SK-N-MC (cell line): ENCODE results near the gene ITGA1.

ENCODE experiments used
- EZH2 ChIP-seq: fragments of 200-600 bp; sonication (generic); IDR thresholded peaks from one replicate; pipeline ENCODE4 v1.6.1; 2017; ENCODE audit warnings: antibody characterized with exemption
- POLR2AphosphoS5 ChIP-seq: IDR thresholded peaks from 2 replicates; pipeline ENCODE4 v1.6.1; 2012; ENCODE audit warnings: mild to moderate bottlenecking, low read depth, low read length, borderline replicate concordance

DNA sequence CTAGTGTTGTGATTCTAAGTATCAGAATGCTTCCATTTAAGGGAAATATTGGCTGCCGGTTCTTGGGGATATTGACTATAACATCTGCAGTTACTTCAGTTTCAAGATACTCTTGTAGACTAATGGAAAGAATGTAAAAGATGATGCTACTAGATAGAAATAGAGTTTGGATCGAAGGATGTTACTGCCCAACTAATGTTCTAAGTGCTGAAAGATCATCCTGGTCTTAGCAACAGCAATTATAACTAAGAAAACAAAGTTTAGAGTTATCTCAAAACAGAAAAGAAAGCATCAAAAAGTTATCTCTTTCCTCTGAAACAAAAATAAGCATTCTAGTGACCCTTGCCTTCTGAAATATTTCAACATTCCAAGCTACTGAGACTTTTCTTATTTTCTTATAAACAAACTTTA is 49.9 kb downstream of the ITGA1 start:
- TF ChIP-seq POLR2AphosphoS5 = no peak
- no peak for TF ChIP-seq EZH2
